UCSD-AML1 (cell line): ENCODE data around the gene HOXA3.

Experiments used
- DNase-seq: peaks from one replicate; lab custom pipeline; 2025; ENCODE audit not compliant: unreplicated experiment; lab: John Stamatoyannopoulos, UW

Gene HOXA3

GRCh38 chr7:27189997-27190748 lies 37.8 kb upstream of the HOXA3 start:
- no peak for DNase-seq

GRCh38 chr7:27189295-27189996 lies 37.1 kb upstream of the HOXA3 start:
- DNase-seq: no peak

GRCh38 chr7:27188386-27189294 lies 36.3 kb upstream of the HOXA3 start:
- DNase-seq: peak; percentile 54

- DNase-seq: peak; percentile 26
Measured at GRCh38 chr7:27187475-27188385, 35.3 kb upstream of the HOXA3 start.

- DNase-seq: no peak
Measured at GRCh38 chr7:27186668-27187474, 34.5 kb upstream of the HOXA3 start.

GRCh38 chr7:27185854-27186667 lies 33.7 kb upstream of the HOXA3 start:
- DNase-seq: peak; percentile 37

GRCh38 chr7:27185013-27185853 lies 32.9 kb upstream of the HOXA3 start, which contains the start of gene HOXA11:
TSS of gene HOXA11 (minus strand) at chr7:27185232. CDS start at chr7:27185144, 88 bp downstream.
- peak; percentile 37 for DNase-seq

- DNase-seq: peak; percentile 24
Measured at GRCh38 chr7:27184337-27185012, 32.1 kb upstream of the HOXA3 start.

GRCh38 chr7:27183682-27184336 lies 31.4 kb upstream of the HOXA3 start:
- no peak for DNase-seq

GRCh38 chr7:27182861-27183681 lies 30.7 kb upstream of the HOXA3 start:
- DNase-seq: peak; percentile 22

- no peak for DNase-seq
Measured at GRCh38 chr7:27182285-27182841, 30.0 kb upstream of the HOXA3 start.

GRCh38 chr7:27181795-27182275 lies 29.5 kb upstream of the HOXA3 start:
- no peak for DNase-seq

GRCh38 chr7:27180431-27181420 lies 28.3 kb upstream of the HOXA3 start:
- no peak for DNase-seq
